ENCODE results near the gene NELL1. TPM values are rescaled to one million over a fixed set of nuclear protein-coding genes. Genes with fewer than 3 reads are reported as not detected.

The NELL1 gene
- total RNA-seq, 1 donor from 2014 or later, result 0.45 TPM

GRCh38 chr11:20876738-20877137, 207.4 kb downstream of the NELL1 start:
- H3K9ac ChIP-seq (ENCODE audit: low read length), result no peak overlapping the region
- H3K79me2 ChIP-seq (ENCODE audit: insufficient read depth, low read length), result no peaks in the 10 kb centered on the region
- H2AFZ ChIP-seq (ENCODE audit: low read depth, low read length), result no peak overlapping the region
- no peaks in the 10 kb centered on the region for H3K9me3 ChIP-seq (ENCODE audit: insufficient read depth, low read depth, low read length)
- no peaks in the 10 kb centered on the region for H4K20me1 ChIP-seq (ENCODE audit: insufficient read depth, low read length)
- H3K36me3 Mint-ChIP-seq (ENCODE audit: low read depth, unreplicated experiment), result no peaks in the 10 kb centered on the region
- no peaks in the 10 kb centered on the region for H3K4me1 ChIP-seq (ENCODE audit: insufficient read depth, low read length)
- H3K9me3 Mint-ChIP-seq (ENCODE audit: unreplicated experiment), result no peaks in the 10 kb centered on the region
- no peak for DNase-seq (ENCODE audit: low read depth)
- no peak overlapping the region for H3K27ac ChIP-seq (ENCODE audit: low read depth, low read length)
- no peak overlapping the region for H3K4me2 ChIP-seq (ENCODE audit: low read length)
- H3K27me3 ChIP-seq (ENCODE audit: insufficient read depth, low read length), result no peaks in the 10 kb centered on the region
- no peak overlapping the region for H3K4me3 ChIP-seq (ENCODE audit: insufficient read depth, low read depth, low read length)
- H3K27me3 Mint-ChIP-seq (ENCODE audit: low read depth, unreplicated experiment), result peaks cover 2% of the 10 kb centered on the region
- no peaks in the 10 kb centered on the region for H3K36me3 ChIP-seq (ENCODE audit: insufficient read depth, low read length)
- no peaks in the 10 kb centered on the region for H3K4me1 Mint-ChIP-seq (ENCODE audit: low read depth, unreplicated experiment)
- no peak overlapping the region for H3K4me3 Mint-ChIP-seq (ENCODE audit: unreplicated experiment)
- FAIRE-seq, result no peak
- H3K27ac Mint-ChIP-seq (ENCODE audit: unreplicated experiment), result no peak overlapping the region
- TF ChIP-seq EZH2 (IDR thresholded peaks at IDR 0.05; ENCODE audit: insufficient read depth, low read length) (no peak), CTCF (IDR thresholded peaks at IDR 0.05; ENCODE audit: insufficient read depth, low read depth, low read length) (no peak)

DNA sequence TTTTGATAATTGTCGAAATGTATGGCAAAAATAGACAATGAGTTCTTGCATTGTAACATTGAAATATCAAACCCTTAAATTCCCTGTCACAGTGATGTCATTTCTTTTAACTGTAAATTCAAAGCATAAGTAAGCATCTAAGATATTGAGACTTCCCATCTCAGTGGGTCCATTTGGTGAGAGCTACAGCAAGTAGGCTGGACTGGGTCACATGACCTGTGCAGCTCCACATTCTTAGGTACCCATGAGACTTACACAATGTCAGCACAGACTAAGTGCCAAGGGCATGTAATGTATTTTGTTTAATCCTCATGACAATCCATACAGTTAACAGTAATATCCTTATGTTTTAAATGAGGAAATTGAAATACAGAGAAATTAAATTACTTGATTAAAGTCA, 210.7 kb downstream of the NELL1 start:
- FAIRE-seq (no peak), DNase-seq (ENCODE audit: low read depth) (no peak)
- Histone ChIP-seq H3K4me3 (ENCODE audit: insufficient read depth, low read depth, low read length) (no peak overlapping the region), H3K9ac (ENCODE audit: low read length) (no peak overlapping the region), H3K27ac (ENCODE audit: low read depth, low read length) (no peak overlapping the region), H3K36me3 (ENCODE audit: insufficient read depth, low read length) (no peaks in the 10 kb centered on the region), H3K4me1 (ENCODE audit: insufficient read depth, low read length) (no peaks in the 10 kb centered on the region), H3K27me3 (ENCODE audit: insufficient read depth, low read length) (no peaks in the 10 kb centered on the region), H3K79me2 (ENCODE audit: insufficient read depth, low read length) (no peaks in the 10 kb centered on the region), H3K4me2 (ENCODE audit: low read length) (no peak overlapping the region), H4K20me1 (ENCODE audit: insufficient read depth, low read length) (no peaks in the 10 kb centered on the region), H3K9me3 (ENCODE audit: insufficient read depth, low read depth, low read length) (no peaks in the 10 kb centered on the region), H2AFZ (ENCODE audit: low read depth, low read length) (no peak overlapping the region)
- H3K4me3 Mint-ChIP-seq (ENCODE audit: unreplicated experiment), result no peak overlapping the region
- H3K9me3 Mint-ChIP-seq (ENCODE audit: unreplicated experiment), result no peaks in the 10 kb centered on the region
- TF ChIP-seq EZH2 (IDR thresholded peaks at IDR 0.05; ENCODE audit: insufficient read depth, low read length), result no peak
- no peak for TF ChIP-seq CTCF (IDR thresholded peaks at IDR 0.05; ENCODE audit: insufficient read depth, low read depth, low read length)
- no peak overlapping the region for H3K27ac Mint-ChIP-seq (ENCODE audit: unreplicated experiment)
- H3K4me1 Mint-ChIP-seq (ENCODE audit: low read depth, unreplicated experiment), result no peaks in the 10 kb centered on the region
- no peaks in the 10 kb centered on the region for H3K36me3 Mint-ChIP-seq (ENCODE audit: low read depth, unreplicated experiment)
- peaks cover 10% of the 10 kb centered on the region for H3K27me3 Mint-ChIP-seq (ENCODE audit: low read depth, unreplicated experiment)

- no peak overlapping the region for H3K9ac ChIP-seq (ENCODE audit: low read length)
- no peak overlapping the region for H3K4me3 Mint-ChIP-seq (ENCODE audit: unreplicated experiment)
- FAIRE-seq (no peak), DNase-seq (ENCODE audit: low read depth) (no peak)
- H3K36me3 ChIP-seq (ENCODE audit: insufficient read depth, low read length), result no peaks in the 10 kb centered on the region
- no peaks in the 10 kb centered on the region for H3K27me3 ChIP-seq (ENCODE audit: insufficient read depth, low read length)
- H3K4me3 ChIP-seq (ENCODE audit: insufficient read depth, low read depth, low read length), result no peak overlapping the region
- no peaks in the 10 kb centered on the region for H4K20me1 ChIP-seq (ENCODE audit: insufficient read depth, low read length)
- peaks cover 10% of the 10 kb centered on the region for H3K27me3 Mint-ChIP-seq (ENCODE audit: low read depth, unreplicated experiment)
- H3K4me1 ChIP-seq (ENCODE audit: insufficient read depth, low read length), result no peaks in the 10 kb centered on the region
- H3K36me3 Mint-ChIP-seq (ENCODE audit: low read depth, unreplicated experiment), result no peaks in the 10 kb centered on the region
- no peak overlapping the region for H3K27ac Mint-ChIP-seq (ENCODE audit: unreplicated experiment)
- no peak overlapping the region for H2AFZ ChIP-seq (ENCODE audit: low read depth, low read length)
- no peaks in the 10 kb centered on the region for H3K9me3 Mint-ChIP-seq (ENCODE audit: unreplicated experiment)
- H3K79me2 ChIP-seq (ENCODE audit: insufficient read depth, low read length), result no peaks in the 10 kb centered on the region
- no peaks in the 10 kb centered on the region for H3K4me1 Mint-ChIP-seq (ENCODE audit: low read depth, unreplicated experiment)
- no peaks in the 10 kb centered on the region for H3K9me3 ChIP-seq (ENCODE audit: insufficient read depth, low read depth, low read length)
- TF ChIP-seq EZH2 (IDR thresholded peaks at IDR 0.05; ENCODE audit: insufficient read depth, low read length) (no peak), CTCF (IDR thresholded peaks at IDR 0.05; ENCODE audit: insufficient read depth, low read depth, low read length) (no peak)
- H3K4me2 ChIP-seq (ENCODE audit: low read length), result no peak overlapping the region
- H3K27ac ChIP-seq (ENCODE audit: low read depth, low read length), result no peak overlapping the region
Measured at GRCh38 chr11:20881328-20882079, 212.1 kb downstream of the NELL1 start.

Data from astrocyte (in vitro differentiated cells and primary cell).